Measurements from ENCODE around the gene CCDC30.
"Not testable (repeated sequence)": the region's sequence is repeated elsewhere in the genome, so short reads cannot be mapped to it uniquely, and the experiment has no call there.

Gene CCDC30

GRCh38 chr1:42681741-42682483 lies 218.8 kb downstream of the CCDC30 start, which contains the start of gene YBX1:
YBX1 (plus strand) TSS chr1:42682418; CDS start chr1:42682566, 148 bp downstream.
- peak; percentile 87 for ATAC-seq (replicated peaks)
- H3K27ac Mint-ChIP-seq, result peak within 1 kb of the TSS; percentile 96 to 98
- H3K9me3 Mint-ChIP-seq, result no peaks in the 10 kb centered on the region
- peak; percentile 93 to 96 (median 95) for DNase-seq
- peaks cover 40% of the 10 kb centered on the region for H3K36me3 Mint-ChIP-seq (ENCODE audit: insufficient read depth)
- peak within 1 kb of the TSS; percentile 97 to 98 for H3K4me3 Mint-ChIP-seq
- H3K4me1 Mint-ChIP-seq (ENCODE audit: low read depth in 2 of 2), result peaks cover 37 to 52% of the 10 kb centered on the region in 2 donors
- no peaks in the 10 kb centered on the region for H3K27me3 Mint-ChIP-seq

- not testable (repeated sequence) for H3K9me3 Mint-ChIP-seq, H3K27me3 Mint-ChIP-seq, DNase-seq
- Mint-ChIP-seq H3K4me1 (ENCODE audit: low read depth in 2 of 2) (peaks cover 42 to 57% of the 10 kb centered on the region in 2 donors), H3K4me3 (peak overlapping the region; percentile 97 to 98), H3K36me3 (ENCODE audit: insufficient read depth) (peaks cover 41% of the 10 kb centered on the region), H3K27ac (peak overlapping the region; percentile 96 to 98)
- ATAC-seq (replicated peaks), result peak; percentile 11
Measured at GRCh38 chr1:42682484-42682738, 219.3 kb downstream of the CCDC30 start.

GRCh38 chr1:42682739-42683531 lies 219.8 kb downstream of the CCDC30 start:
- Mint-ChIP-seq H3K9me3 (no peaks in the 10 kb centered on the region), H3K27ac (peak overlapping the region; percentile 96 to 98), H3K27me3 (no peaks in the 10 kb centered on the region), H3K36me3 (ENCODE audit: insufficient read depth) (peaks cover 43% of the 10 kb centered on the region), H3K4me3 (peak overlapping the region; percentile 91 to 95), H3K4me1 (ENCODE audit: low read depth in 2 of 2) (peaks cover 47 to 62% of the 10 kb centered on the region in 2 donors)
- DNase-seq, result peak; percentile 49 to 57 (median 53)
- peak; percentile 49 for ATAC-seq (replicated peaks)

GRCh38 chr1:42684139-42684538 lies 221.1 kb downstream of the CCDC30 start:
- Mint-ChIP-seq H3K4me3 (peak overlapping the region; percentile 91 to 95), H3K27me3 (no peaks in the 10 kb centered on the region), H3K9me3 (no peaks in the 10 kb centered on the region), H3K27ac (peak overlapping the region; percentile 96 to 98), H3K4me1 (ENCODE audit: low read depth in 2 of 2) (peaks cover 57 to 72% of the 10 kb centered on the region in 2 donors), H3K36me3 (ENCODE audit: insufficient read depth) (peaks cover 43% of the 10 kb centered on the region)
- DNase-seq (no peak), ATAC-seq (replicated peaks) (no peak)

GRCh38 chr1:42686418-42686817 lies 223.3 kb downstream of the CCDC30 start:
- ATAC-seq (replicated peaks) (no peak), DNase-seq (no peak)
- H3K4me1 Mint-ChIP-seq (ENCODE audit: low read depth in 2 of 2), result peaks cover 56 to 83% of the 10 kb centered on the region in 2 donors
- H3K4me3 Mint-ChIP-seq, result peak overlapping the region; percentile 91 to 95
- no peaks in the 10 kb centered on the region for H3K27me3 Mint-ChIP-seq
- no peak overlapping the region for H3K27ac Mint-ChIP-seq
- no peaks in the 10 kb centered on the region for H3K9me3 Mint-ChIP-seq
- H3K36me3 Mint-ChIP-seq (ENCODE audit: insufficient read depth), result peaks cover 45% of the 10 kb centered on the region

GRCh38 chr1:42689912-42690311 lies 226.8 kb downstream of the CCDC30 start:
- H3K4me3 Mint-ChIP-seq, result peak overlapping the region; percentile 5 to 95
- ATAC-seq (replicated peaks), result no peak

GRCh38 chr1:42690477-42691156 lies 227.5 kb downstream of the CCDC30 start:
- Mint-ChIP-seq H3K9me3 (no peaks in the 10 kb centered on the region), H3K27ac (no peak overlapping the region), H3K4me1 (ENCODE audit: low read depth in 2 of 2) (peaks cover 46 to 83% of the 10 kb centered on the region in 2 donors), H3K36me3 (ENCODE audit: insufficient read depth) (peaks cover 47% of the 10 kb centered on the region), H3K27me3 (no peaks in the 10 kb centered on the region), H3K4me3 (peak overlapping the region; percentile 17 to 95)
- ATAC-seq (replicated peaks) (peak; percentile 35), DNase-seq (no peak)

More at GRCh38 chr1:42689912-42690311, 226.8 kb downstream of the CCDC30 start:
- no peak for DNase-seq
- H3K9me3 Mint-ChIP-seq, result no peaks in the 10 kb centered on the region
- peaks cover 45% of the 10 kb centered on the region for H3K36me3 Mint-ChIP-seq (ENCODE audit: insufficient read depth)
- H3K27me3 Mint-ChIP-seq, result no peaks in the 10 kb centered on the region
- peaks cover 50 to 87% of the 10 kb centered on the region in 2 donors for H3K4me1 Mint-ChIP-seq (ENCODE audit: low read depth in 2 of 2)
- H3K27ac Mint-ChIP-seq, result peak overlapping the region in 1 of 2 donors; percentile 59

- DNase-seq, result no peak
- H3K36me3 Mint-ChIP-seq (ENCODE audit: insufficient read depth), result peaks cover 53% of the 10 kb centered on the region
- H3K9me3 Mint-ChIP-seq, result no peaks in the 10 kb centered on the region
- H3K27me3 Mint-ChIP-seq, result no peaks in the 10 kb centered on the region
- no peak overlapping the region for H3K27ac Mint-ChIP-seq
- peak overlapping the region in 1 of 2 donors; percentile 95 for H3K4me3 Mint-ChIP-seq
- peaks cover 46 to 78% of the 10 kb centered on the region in 2 donors for H3K4me1 Mint-ChIP-seq (ENCODE audit: low read depth in 2 of 2)
- ATAC-seq (replicated peaks), result peak; percentile 32
Measured at GRCh38 chr1:42691157-42691498, 228.0 kb downstream of the CCDC30 start.

GRCh38 chr1:42692461-42692860 lies 229.4 kb downstream of the CCDC30 start:
- Mint-ChIP-seq H3K4me3 (peak overlapping the region; percentile 2 to 95), H3K36me3 (ENCODE audit: insufficient read depth) (peaks cover 62% of the 10 kb centered on the region), H3K4me1 (ENCODE audit: low read depth in 2 of 2) (peaks cover 40 to 65% of the 10 kb centered on the region in 2 donors), H3K27ac (peak overlapping the region; percentile 58 to 72), H3K27me3 (no peaks in the 10 kb centered on the region), H3K9me3 (no peaks in the 10 kb centered on the region)
- no peak for DNase-seq
- ATAC-seq (replicated peaks), result no peak

GRCh38 chr1:42692911-42693310 lies 229.8 kb downstream of the CCDC30 start:
- DNase-seq (no peak), ATAC-seq (replicated peaks) (no peak)
- Mint-ChIP-seq H3K4me1 (ENCODE audit: low read depth in 2 of 2) (peaks cover 35 to 60% of the 10 kb centered on the region in 2 donors), H3K36me3 (ENCODE audit: insufficient read depth) (peaks cover 66% of the 10 kb centered on the region), H3K9me3 (no peaks in the 10 kb centered on the region), H3K4me3 (peak overlapping the region; percentile 2 to 95), H3K27ac (peak overlapping the region; percentile 61 to 72), H3K27me3 (no peaks in the 10 kb centered on the region)

GRCh38 chr1:42698081-42698813 lies 235.2 kb downstream of the CCDC30 start:
- H3K9me3 Mint-ChIP-seq, result no peaks in the 10 kb centered on the region
- no peak for ATAC-seq (replicated peaks)
- no peak overlapping the region for H3K4me3 Mint-ChIP-seq
- H3K27me3 Mint-ChIP-seq, result no peaks in the 10 kb centered on the region
- peak overlapping the region; percentile 45 to 74 for H3K27ac Mint-ChIP-seq
- peaks cover 9 to 17% of the 10 kb centered on the region in 2 donors for H3K4me1 Mint-ChIP-seq (ENCODE audit: low read depth in 2 of 2)
- DNase-seq, result no peak
- H3K36me3 Mint-ChIP-seq (ENCODE audit: insufficient read depth), result peaks cover 99% of the 10 kb centered on the region

- Mint-ChIP-seq H3K9me3 (no peaks in the 10 kb centered on the region), H3K4me1 (ENCODE audit: low read depth in 2 of 2) (peaks cover 6 to 8% of the 10 kb centered on the region in 2 donors), H3K27ac (peak overlapping the region in 1 of 2 donors; percentile 45), H3K4me3 (no peak overlapping the region), H3K36me3 (ENCODE audit: insufficient read depth) (peaks cover 99% of the 10 kb centered on the region), H3K27me3 (no peaks in the 10 kb centered on the region)
- ATAC-seq (replicated peaks) (no peak), DNase-seq (no peak)
Measured at GRCh38 chr1:42700006-42700405, 236.9 kb downstream of the CCDC30 start.

Measured in effector memory CD8-positive, alpha-beta T cell (primary cell).